ENCODE measurements around the gene GLRX5. TPM values are rescaled to one million over a fixed set of nuclear protein-coding genes. Genes with fewer than 3 reads are reported as not detected.

Gene GLRX5
- total and polyA plus RNA-seq, 7 donors, result 46.9 to 98.7 (median 65.5) TPM

GRCh38 chr14:95498622-95499353 lies 36.1 kb upstream of the GLRX5 start:
- Histone ChIP-seq H3K4me3 (no peak overlapping the region), H3K36me3 (ENCODE audit: insufficient read depth in 1 of 2, low read depth in 1 of 2) (no peaks in the 10 kb centered on the region), H3K27me3 (ENCODE audit: insufficient read depth in 3 of 3, low read length in 2 of 3) (no peaks in the 10 kb centered on the region), H3K27ac (no peak overlapping the region), H3K9me3 (no peaks in the 10 kb centered on the region), H3K4me1 (peaks cover 18% of the 10 kb centered on the region)
- DNase-seq (no peak), ATAC-seq (no peak)
- intact Hi-C loops (cut with DNase I), result no loop called here
- no peak for TF ChIP-seq CTCF (IDR thresholded peaks at IDR 0.05)
- WGBS, 3 donors, result 39 to 52% (median 46%) methylated on average over 9 of the region's 9 CpGs

- WGBS, 3 donors, result 52 to 65% (median 59%) methylated on average over 1 of the region's 1 CpG
- no peak overlapping the region for H3K27ac ChIP-seq
- H3K27me3 ChIP-seq (ENCODE audit: insufficient read depth in 3 of 3, low read length in 2 of 3), result no peaks in the 10 kb centered on the region
- H3K36me3 ChIP-seq (ENCODE audit: insufficient read depth in 1 of 2, low read depth in 1 of 2), result no peaks in the 10 kb centered on the region
- no peak overlapping the region for H3K4me3 ChIP-seq
- intact Hi-C loops (cut with DNase I), result no loop called here
- DNase-seq, result no peak
- peaks cover 18% of the 10 kb centered on the region for H3K4me1 ChIP-seq
- ATAC-seq, result no peak
- no peak for TF ChIP-seq CTCF (IDR thresholded peaks at IDR 0.05)
- H3K9me3 ChIP-seq, result no peaks in the 10 kb centered on the region
These were observed 35.5 kb upstream of the GLRX5 start for GRCh38 chr14:95499354-95499750.

GRCh38 chr14:95500201-95500681 lies 34.6 kb upstream of the GLRX5 start:
- ATAC-seq (peak in 3 of 4 donors; percentile 25 to 69 (median 48)), DNase-seq (no peak)
- no peaks in the 10 kb centered on the region for H3K36me3 ChIP-seq (ENCODE audit: insufficient read depth in 1 of 2, low read depth in 1 of 2)
- H3K4me3 ChIP-seq, result no peak overlapping the region
- no peaks in the 10 kb centered on the region for H3K27me3 ChIP-seq (ENCODE audit: insufficient read depth in 3 of 3, low read length in 2 of 3)
- no peaks in the 10 kb centered on the region for H3K9me3 ChIP-seq
- no peak overlapping the region for H3K27ac ChIP-seq
- intact Hi-C loops (cut with DNase I), result no loop called here
- WGBS, 3 donors, result 33 to 58% (median 36%) methylated on average over 14 of the region's 14 CpGs
- TF ChIP-seq CTCF (IDR thresholded peaks at IDR 0.05), result no peak
- peaks cover 24% of the 10 kb centered on the region for H3K4me1 ChIP-seq

GRCh38 chr14:95500772-95501401 lies 34.0 kb upstream of the GLRX5 start:
- TF ChIP-seq CTCF (IDR thresholded peaks at IDR 0.05), result no peak
- 72 to 78% (median 77%) methylated on average over 14 of the region's 14 CpGs for WGBS, 3 donors
- Histone ChIP-seq H3K36me3 (ENCODE audit: insufficient read depth in 1 of 2, low read depth in 1 of 2) (no peaks in the 10 kb centered on the region), H3K4me3 (no peak overlapping the region), H3K27me3 (ENCODE audit: insufficient read depth in 3 of 3, low read length in 2 of 3) (no peaks in the 10 kb centered on the region), H3K4me1 (peaks cover 25% of the 10 kb centered on the region), H3K9me3 (no peaks in the 10 kb centered on the region), H3K27ac (no peak overlapping the region)
- intact Hi-C loops (cut with DNase I), result no loop called here
- ATAC-seq (peak; percentile 64 to 74 (median 72)), DNase-seq (peak; percentile 71 to 79)
